HepG2 (cell line): Measurements from ENCODE around the gene LAMB4. TPM values are rescaled to one million over a fixed set of nuclear protein-coding genes. Genes with fewer than 3 reads are reported as not detected.

Experiments
- DNMT3B ChIP-seq: conservative IDR thresholded peaks from 2 replicates; pipeline ENCODE4 v1.6.1; 2016; ENCODE audit warnings: missing biosample characterization, control low read depth
- FOXM1 ChIP-seq: sonication (generic); formaldehyde crosslinking; IDR thresholded peaks from 2 replicates; pipeline ENCODE4 v1.5.0; 2020; ENCODE audit warnings: missing genetic modification reagents
- HNF4G ChIP-seq, 2 experiments: sonication (generic) in 1 of 2; formaldehyde crosslinking in 1 of 2; IDR thresholded peaks; 2 replicates each; pipeline versions ENCODE4 v1.4.0 to v1.6.1; 2011 to 2020; ENCODE audit warnings: borderline replicate concordance in 2 of 2, low read depth in 2 of 2, mild to moderate bottlenecking in 2 of 2, low read length in 1 of 2, missing genetic modification reagents in 1 of 2, moderate library complexity in 1 of 2
- NFIC ChIP-seq: IDR thresholded peaks from 2 replicates; pipeline ENCODE4 v1.6.1; 2012; ENCODE audit warnings: mild to moderate bottlenecking, low read length, inconsistent platforms
- NONO ChIP-seq, 2 experiments: fragments of 450-650 bp in 1 of 2; sonication (generic) in 1 of 2; formaldehyde crosslinking in 1 of 2; IDR thresholded peaks in 1 of 2; conservative IDR thresholded peaks in 1 of 2; 2 replicates each; pipeline versions ENCODE4 v1.6.1 to v1.8.0; 2017 to 2022; ENCODE audit warnings: mild to moderate bottlenecking in 1 of 2, missing genetic modification reagents in 1 of 2, moderate library complexity in 1 of 2
- PPARG ChIP-seq: conservative IDR thresholded peaks from 2 replicates; pipeline ENCODE4 v1.6.1; 2016; ENCODE audit warnings: missing biosample characterization, missing genetic modification reagents
- STAT5B ChIP-seq: sonication (generic); formaldehyde crosslinking; IDR thresholded peaks from 2 replicates; pipeline ENCODE4 v1.4.0; 2020; ENCODE audit warnings: missing genetic modification reagents
- TBL1XR1 ChIP-seq: fragments of 150-350 bp; IDR thresholded peaks from 2 replicates; pipeline ENCODE4 v1.6.1; 2014; ENCODE audit warnings: borderline replicate concordance, low read length; ENCODE audit not compliant: partially characterized antibody
- XRCC5 ChIP-seq: fragments of 200-400 bp; formaldehyde crosslinking; optimal IDR thresholded peaks from 2 replicates; pipeline ENCODE3; 2017; ENCODE audit warnings: mild to moderate bottlenecking, low read length
- ZBTB42 ChIP-seq: sonication (generic); formaldehyde crosslinking; IDR thresholded peaks from 2 replicates; pipeline ENCODE4 v1.5.0; 2020; ENCODE audit warnings: mild to moderate bottlenecking, missing genetic modification reagents
- ZNF367 ChIP-seq: sonication (generic); formaldehyde crosslinking; IDR thresholded peaks from 2 replicates; pipeline ENCODE4 v1.4.0; 2020; ENCODE audit warnings: missing genetic modification reagents, borderline replicate concordance
- ZNF543 ChIP-seq: sonication (generic); formaldehyde crosslinking; IDR thresholded peaks from 2 replicates; pipeline ENCODE4 v1.4.0; 2020; ENCODE audit warnings: mild to moderate bottlenecking, missing genetic modification reagents
- ZNF547 ChIP-seq: sonication (generic); formaldehyde crosslinking; IDR thresholded peaks from 2 replicates; pipeline ENCODE4 v1.5.1; 2020; ENCODE audit warnings: mild to moderate bottlenecking, missing genetic modification reagents
- ZNF782 ChIP-seq: sonication (generic); formaldehyde crosslinking; IDR thresholded peaks from 2 replicates; pipeline ENCODE4 v1.4.0; 2020; ENCODE audit warnings: missing genetic modification reagents, mild to moderate bottlenecking, borderline replicate concordance
- ZNF792 ChIP-seq: IDR thresholded peaks from 2 replicates; pipeline ENCODE4 v1.6.1; 2016
- ZSCAN12 ChIP-seq: sonication (generic); formaldehyde crosslinking; IDR thresholded peaks from 2 replicates; pipeline ENCODE4 v1.9.0; 2021; ENCODE audit warnings: mild to moderate bottlenecking, missing genetic modification reagents
- polyA plus RNA-seq, 8 experiments: library from polyadenylated mRNA; depleted of rRNA in 3 of 8; stranded (reverse) in 7 of 8; unstranded in 1 of 8; fragments of >200 nt; fragmentation: Illumina TruSeq in 4 of 8; extraction: Trizol in 4 of 8; gene quantifications; 2 replicates each; pipeline versions ENCODE4 v1.2.1 to v1.2.3, GENCODE V29; 2011 to 2016; ENCODE audit warnings: low read depth in 4 of 8, missing spikeins in 1 of 8, mixed read lengths in 1 of 8; ENCODE audit not compliant: insufficient read depth in 1 of 8
- total RNA-seq, 5 experiments: library from RNA; depleted of rRNA; stranded (reverse); fragments of >200 nt; fragmentation: Illumina TruSeq; extraction: Trizol; gene quantifications; 2 replicates each; pipeline ENCODE4 v1.2.3, GENCODE V29; 2016; ENCODE audit warnings: low read depth in 1 of 5
- TF ChIP-seq, protein P1 (sequence below): sonication (generic); formaldehyde crosslinking; IDR thresholded peaks from 2 replicates; pipeline ENCODE4 v1.5.0; 2020; ENCODE audit warnings: missing genetic modification reagents
- TF ChIP-seq, protein P2 (sequence below): sonication (generic); formaldehyde crosslinking; IDR thresholded peaks from 2 replicates; pipeline ENCODE4 v1.8.0; 2022; ENCODE audit warnings: missing genetic modification reagents, low read depth, mild to moderate bottlenecking, borderline replicate concordance
- TF ChIP-seq, protein P3 (sequence below): sonication (generic); formaldehyde crosslinking; IDR thresholded peaks from 2 replicates; pipeline ENCODE4 v1.4.0; 2020; ENCODE audit warnings: low read depth, mild to moderate bottlenecking, missing genetic modification reagents
- TF ChIP-seq, protein P4 (sequence below): sonication (generic); formaldehyde crosslinking; IDR thresholded peaks from 2 replicates; pipeline ENCODE4 v1.5.0; 2020; ENCODE audit warnings: missing genetic modification reagents
- TF ChIP-seq, protein P5 (sequence below): sonication (generic); formaldehyde crosslinking; IDR thresholded peaks from 2 replicates; pipeline ENCODE4 v1.9.0; 2022; ENCODE audit warnings: missing genetic modification reagents, mild to moderate bottlenecking, borderline replicate concordance
- TF ChIP-seq, protein P6 (sequence below): IDR thresholded peaks from 2 replicates; pipeline ENCODE4 v1.6.1; 2016; ENCODE audit warnings: low read depth

Gene LAMB4
- total and polyA plus RNA-seq, 2 of the 13 experiments (the other 11 are each of a cell fraction or from before 2014, with no cell fraction given), result 0.05 TPM; not detected in 1

DNA sequence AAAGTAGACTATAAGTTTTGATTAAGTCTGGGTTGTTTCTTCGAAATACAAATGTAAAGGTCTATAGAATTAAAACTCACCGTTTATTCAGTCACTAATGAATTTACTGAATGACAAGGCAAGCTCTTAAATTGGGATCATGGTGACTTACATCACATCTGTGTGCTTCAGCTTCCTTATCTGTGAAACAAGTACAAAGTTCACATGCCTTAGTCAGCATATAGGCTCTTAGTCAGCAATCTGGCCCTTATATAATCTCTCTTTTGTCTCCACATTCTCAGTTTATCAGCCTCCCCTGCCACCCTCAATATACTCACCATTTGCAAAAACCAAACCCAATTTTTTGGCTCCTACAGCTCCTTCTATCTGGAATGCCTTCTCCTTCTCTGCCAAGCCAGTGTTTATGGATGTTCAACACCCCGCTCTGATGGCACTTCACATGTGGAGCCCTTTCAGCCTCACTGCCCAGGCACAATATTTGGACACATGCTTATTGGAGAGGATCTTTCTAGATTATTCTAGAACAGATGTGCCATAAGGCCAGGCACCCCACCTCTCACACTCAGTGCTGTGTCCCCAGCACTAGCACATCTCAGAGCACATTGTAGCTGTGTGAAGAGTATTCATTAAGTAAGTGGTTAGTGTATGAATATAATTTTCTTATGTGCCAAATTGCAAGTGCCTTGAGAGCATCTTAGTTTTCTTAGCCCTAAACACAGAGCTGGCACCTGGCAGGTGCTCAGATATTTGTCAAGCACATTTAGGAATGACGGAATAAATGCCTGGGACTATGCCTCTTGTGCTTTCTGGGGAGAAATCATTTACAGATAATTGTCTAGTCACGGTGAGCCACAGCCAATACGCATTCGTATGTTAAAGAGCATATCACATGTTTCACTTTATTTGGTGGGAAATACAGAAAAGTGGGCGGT lies 117.4 kb downstream of the LAMB4 start (continued):
- TF ChIP-seq, protein P1, sequence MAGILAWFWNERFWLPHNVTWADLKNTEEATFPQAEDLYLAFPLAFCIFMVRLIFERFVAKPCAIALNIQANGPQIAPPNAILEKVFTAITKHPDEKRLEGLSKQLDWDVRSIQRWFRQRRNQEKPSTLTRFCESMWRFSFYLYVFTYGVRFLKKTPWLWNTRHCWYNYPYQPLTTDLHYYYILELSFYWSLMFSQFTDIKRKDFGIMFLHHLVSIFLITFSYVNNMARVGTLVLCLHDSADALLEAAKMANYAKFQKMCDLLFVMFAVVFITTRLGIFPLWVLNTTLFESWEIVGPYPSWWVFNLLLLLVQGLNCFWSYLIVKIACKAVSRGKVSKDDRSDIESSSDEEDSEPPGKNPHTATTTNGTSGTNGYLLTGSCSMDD (CRISPR knock-in tag), result no peak
- TF ChIP-seq ZNF792 (0 out of 2 replicates have a peak, but pooled peaks have one; percentile 54), HNF4G (IDR thresholded peaks at IDR 0.05; ENCODE audit: borderline replicate concordance, low read depth, low read length) (peak; percentile 96), HNF4G (CRISPR knock-in tag; IDR thresholded peaks at IDR 0.05; ENCODE audit: borderline replicate concordance, low read depth) (peak; percentile 57; the same call in 1 of the 2 replicates), TBL1XR1 (peak; percentile 77), PPARG (peak; percentile 95), ZNF543 (CRISPR knock-in tag) (no peak), NFIC (peak; percentile 78), ZNF367 (no peak), ZSCAN12 (CRISPR knock-in tag) (no peak), NONO (IDR thresholded peaks at IDR 0.05) (no peak), NONO (CRISPR knock-in tag; conservative IDR thresholded peaks at IDR 0.05) (no peak), DNMT3B (CRISPR knock-in tag) (peak; percentile 76; the same call in 1 of the 2 replicates), XRCC5 (no peak), STAT5B (CRISPR knock-in tag) (no peak), ZBTB42 (CRISPR knock-in tag) (0 out of 2 replicates have a peak, but pooled peaks have one; percentile 36), ZNF782 (CRISPR knock-in tag) (no peak), FOXM1 (CRISPR knock-in tag) (no peak), ZNF547 (no peak)
- TF ChIP-seq, protein P2, sequence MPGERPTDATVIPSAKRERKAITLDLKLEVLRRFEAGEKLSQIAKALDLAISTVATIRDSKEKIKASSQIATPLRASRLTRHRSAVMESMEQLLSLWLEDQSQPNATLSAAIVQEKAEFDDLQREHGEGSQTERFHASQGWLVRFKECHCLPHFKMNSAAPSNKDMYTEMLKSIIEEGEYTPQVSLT (CRISPR knock-in tag), result no peak
- TF ChIP-seq, protein P3, sequence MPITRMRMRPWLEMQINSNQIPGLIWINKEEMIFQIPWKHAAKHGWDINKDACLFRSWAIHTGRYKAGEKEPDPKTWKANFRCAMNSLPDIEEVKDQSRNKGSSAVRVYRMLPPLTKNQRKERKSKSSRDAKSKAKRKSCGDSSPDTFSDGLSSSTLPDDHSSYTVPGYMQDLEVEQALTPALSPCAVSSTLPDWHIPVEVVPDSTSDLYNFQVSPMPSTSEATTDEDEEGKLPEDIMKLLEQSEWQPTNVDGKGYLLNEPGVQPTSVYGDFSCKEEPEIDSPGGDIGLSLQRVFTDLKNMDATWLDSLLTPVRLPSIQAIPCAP (CRISPR knock-in tag), result no peak
- TF ChIP-seq, protein P4, sequence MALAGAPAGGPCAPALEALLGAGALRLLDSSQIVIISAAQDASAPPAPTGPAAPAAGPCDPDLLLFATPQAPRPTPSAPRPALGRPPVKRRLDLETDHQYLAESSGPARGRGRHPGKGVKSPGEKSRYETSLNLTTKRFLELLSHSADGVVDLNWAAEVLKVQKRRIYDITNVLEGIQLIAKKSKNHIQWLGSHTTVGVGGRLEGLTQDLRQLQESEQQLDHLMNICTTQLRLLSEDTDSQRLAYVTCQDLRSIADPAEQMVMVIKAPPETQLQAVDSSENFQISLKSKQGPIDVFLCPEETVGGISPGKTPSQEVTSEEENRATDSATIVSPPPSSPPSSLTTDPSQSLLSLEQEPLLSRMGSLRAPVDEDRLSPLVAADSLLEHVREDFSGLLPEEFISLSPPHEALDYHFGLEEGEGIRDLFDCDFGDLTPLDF (CRISPR knock-in tag), result no peak
- TF ChIP-seq, protein P5, sequence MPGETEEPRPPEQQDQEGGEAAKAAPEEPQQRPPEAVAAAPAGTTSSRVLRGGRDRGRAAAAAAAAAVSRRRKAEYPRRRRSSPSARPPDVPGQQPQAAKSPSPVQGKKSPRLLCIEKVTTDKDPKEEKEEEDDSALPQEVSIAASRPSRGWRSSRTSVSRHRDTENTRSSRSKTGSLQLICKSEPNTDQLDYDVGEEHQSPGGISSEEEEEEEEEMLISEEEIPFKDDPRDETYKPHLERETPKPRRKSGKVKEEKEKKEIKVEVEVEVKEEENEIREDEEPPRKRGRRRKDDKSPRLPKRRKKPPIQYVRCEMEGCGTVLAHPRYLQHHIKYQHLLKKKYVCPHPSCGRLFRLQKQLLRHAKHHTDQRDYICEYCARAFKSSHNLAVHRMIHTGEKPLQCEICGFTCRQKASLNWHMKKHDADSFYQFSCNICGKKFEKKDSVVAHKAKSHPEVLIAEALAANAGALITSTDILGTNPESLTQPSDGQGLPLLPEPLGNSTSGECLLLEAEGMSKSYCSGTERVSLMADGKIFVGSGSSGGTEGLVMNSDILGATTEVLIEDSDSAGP (CRISPR knock-in tag), result no peak
- TF ChIP-seq, protein P6, sequence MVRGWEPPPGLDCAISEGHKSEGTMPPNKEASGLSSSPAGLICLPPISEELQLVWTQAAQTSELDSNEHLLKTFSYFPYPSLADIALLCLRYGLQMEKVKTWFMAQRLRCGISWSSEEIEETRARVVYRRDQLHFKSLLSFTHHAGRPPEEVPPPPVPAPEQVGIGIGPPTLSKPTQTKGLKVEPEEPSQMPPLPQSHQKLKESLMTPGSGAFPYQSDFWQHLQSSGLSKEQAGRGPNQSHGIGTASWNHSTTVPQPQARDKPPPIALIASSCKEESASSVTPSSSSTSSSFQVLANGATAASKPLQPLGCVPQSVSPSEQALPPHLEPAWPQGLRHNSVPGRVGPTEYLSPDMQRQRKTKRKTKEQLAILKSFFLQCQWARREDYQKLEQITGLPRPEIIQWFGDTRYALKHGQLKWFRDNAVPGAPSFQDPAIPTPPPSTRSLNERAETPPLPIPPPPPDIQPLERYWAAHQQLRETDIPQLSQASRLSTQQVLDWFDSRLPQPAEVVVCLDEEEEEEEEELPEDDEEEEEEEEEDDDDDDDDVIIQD (CRISPR knock-in tag), result peak; percentile 68; the same call in 1 of the 2 replicates
